GM12872 (cell line): ENCODE data around the gene SYT7.

Experiments used
- CTCF ChIP-seq: IDR thresholded peaks from 3 replicates; pipeline ENCODE4 v1.5.1; 2011; ENCODE audit warnings: low read depth, mild to moderate bottlenecking, low read length, moderate library complexity; ENCODE audit not compliant: insufficient read depth

SYT7 gene

DNA sequence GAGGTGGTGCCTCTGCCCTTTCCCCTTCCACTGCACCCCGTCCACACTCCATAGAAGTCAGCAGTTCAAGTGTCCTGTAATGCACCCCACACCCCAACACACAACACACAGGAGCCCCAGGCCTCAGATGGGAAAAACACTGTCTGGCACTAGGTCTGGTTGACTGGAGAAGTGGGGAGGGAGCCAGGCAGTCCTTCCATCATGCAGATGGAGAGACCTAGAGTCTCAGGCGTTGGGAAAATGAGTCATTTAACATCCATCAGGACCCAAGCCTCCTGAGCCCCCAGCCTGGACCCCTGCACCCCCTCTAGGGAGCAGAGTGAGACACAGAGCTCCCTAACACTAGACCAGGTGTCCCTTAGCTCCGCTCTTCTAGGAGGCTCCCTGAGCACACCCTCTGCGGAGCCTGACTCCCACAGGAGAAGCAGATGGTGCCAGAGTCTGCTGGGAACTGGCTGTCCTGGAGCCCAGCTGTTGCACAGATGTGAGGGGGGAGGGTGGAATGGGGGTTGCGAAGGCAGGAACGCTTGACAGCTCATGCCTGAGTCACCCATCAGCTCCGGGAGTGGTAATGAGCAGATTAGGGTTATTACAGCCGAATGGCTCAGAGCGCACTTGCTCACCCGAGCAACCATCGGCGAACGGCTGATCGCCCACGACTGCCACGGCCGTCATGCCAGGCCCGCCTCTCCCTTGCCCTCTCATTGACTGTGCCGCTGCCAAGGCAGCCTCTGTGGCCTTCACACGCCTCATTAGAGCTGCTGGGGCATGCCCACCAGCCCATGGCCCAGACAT is 22.1 kb upstream of the SYT7 start:
- TF ChIP-seq CTCF, result no peak

DNA sequence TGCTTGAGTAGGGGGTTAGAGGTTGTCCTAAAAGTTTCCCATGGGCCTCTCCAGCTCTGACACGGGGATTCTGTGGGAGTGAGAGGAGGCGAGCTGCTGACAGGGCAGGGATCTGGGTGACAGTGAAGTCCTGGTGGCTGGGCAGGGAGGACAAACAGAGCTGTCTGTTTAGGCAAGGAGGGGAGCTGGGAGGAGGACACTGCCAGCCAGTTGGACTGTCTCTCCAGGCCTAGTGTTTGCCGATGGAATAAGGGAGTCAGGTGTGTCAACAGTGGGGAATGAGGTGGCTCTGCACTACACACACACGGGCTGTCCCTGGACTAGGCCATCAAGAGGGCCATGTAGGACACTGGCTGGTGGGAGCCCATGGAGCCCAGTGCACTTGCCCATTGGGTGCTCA is 20.6 kb upstream of the SYT7 start:
- TF ChIP-seq CTCF, result no peak

- TF ChIP-seq CTCF, result no peak
Measured at GRCh38 chr11:61599968-61600710, 19.3 kb upstream of the SYT7 start.

DNA sequence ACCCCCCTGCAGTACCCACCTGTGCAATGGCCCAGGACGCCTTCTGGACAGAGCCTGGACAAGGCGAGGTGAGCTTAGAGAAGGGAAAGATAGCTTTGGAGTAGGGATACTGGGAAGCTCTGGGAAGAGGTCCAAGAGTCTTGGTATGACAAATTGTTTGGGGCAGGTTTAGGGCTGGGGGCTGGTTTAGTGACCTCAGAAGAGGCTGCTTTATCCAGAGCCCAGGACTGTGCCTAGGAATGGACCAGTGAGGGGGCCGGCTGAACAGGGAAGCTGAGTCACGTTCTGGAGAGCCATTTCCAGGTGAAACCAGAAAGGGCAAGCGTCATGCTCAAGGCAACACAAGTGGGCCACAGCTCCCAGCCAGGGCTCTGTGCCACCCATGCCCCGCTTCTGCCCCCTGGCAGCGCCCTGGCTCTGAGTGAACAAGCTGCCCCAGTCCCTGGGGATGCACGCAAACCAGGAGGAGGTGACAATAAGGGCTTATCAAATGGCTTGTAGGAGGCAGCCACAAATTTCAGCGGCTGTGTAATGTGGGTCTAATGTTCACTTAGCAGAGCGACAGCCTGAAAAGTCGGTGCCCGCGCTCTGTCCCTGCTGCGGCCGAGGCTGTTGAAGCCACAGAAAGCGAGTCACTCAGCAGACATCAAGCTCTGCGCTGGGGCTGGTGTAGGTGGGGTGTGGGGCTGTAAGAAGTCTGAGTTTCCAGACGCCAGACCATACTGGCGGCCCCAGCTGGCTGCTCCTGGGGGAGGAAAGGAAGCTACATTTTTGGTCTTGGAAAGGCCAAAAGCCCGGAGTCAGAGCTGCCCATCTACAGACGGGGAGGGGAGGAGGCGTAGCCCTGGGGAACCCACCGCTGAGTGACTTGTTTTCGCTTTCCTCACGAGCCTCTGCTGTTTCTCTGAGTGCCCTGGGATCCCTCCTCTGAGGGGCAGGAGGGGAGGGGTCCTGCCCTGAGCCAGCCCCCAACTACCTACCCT is 18.3 kb upstream of the SYT7 start:
- TF ChIP-seq CTCF, result no peak

- no peak for TF ChIP-seq CTCF
Measured at GRCh38 chr11:61598374-61598773, 17.5 kb upstream of the SYT7 start.

GRCh38 chr11:61596990-61597389 is 16.1 kb upstream of the SYT7 start:
- no peak for TF ChIP-seq CTCF

DNA sequence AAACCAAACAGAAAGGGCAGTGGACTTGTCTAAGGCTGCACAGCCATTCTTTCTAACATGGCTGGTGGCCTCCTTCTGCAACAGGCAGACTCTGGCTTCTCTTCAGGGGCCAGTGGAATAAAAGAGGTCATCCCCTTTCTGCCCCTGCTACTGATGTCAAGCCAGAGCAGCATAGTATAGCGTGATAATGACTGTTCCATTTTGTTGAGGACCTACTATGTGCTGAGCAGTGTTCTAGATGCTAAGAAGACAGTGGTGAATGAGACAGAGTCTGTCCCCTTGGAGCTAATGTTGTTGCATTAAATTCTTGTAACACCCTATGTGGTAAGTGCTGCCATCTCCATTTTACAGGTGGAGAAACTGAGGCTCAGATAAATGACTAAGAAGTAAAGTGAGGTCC is 15.7 kb upstream of the SYT7 start:
- TF ChIP-seq CTCF, result no peak
